Keratinocyte (primary cell): ENCODE results near the gene ACOX2. TPM values are rescaled to one million over a fixed set of nuclear protein-coding genes. Genes with fewer than 3 reads are reported as not detected.

ENCODE experiments used
- DNase-seq: peaks from one replicate; pipeline ENCODE4 v3.0.0-alpha.2; 2011; ENCODE audit warnings: low read depth, missing footprints, low spot score
- FAIRE-seq: peaks from 2 replicates; lab custom pipeline; 2011; peaks lifted over from hg19 to GRCh38; lab: Jason Lieb, UNC
- H2AFZ ChIP-seq: 2 replicates; pipeline ENCODE4 v1.6.0; 2012; ENCODE audit warnings: low read length, control low read depth, inconsistent platforms; ENCODE audit not compliant: control insufficient read depth
- H3K27ac ChIP-seq: 2 replicates; pipeline ENCODE4 v1.5.1; 2011; ENCODE audit warnings: low read length; ENCODE audit not compliant: control insufficient read depth, insufficient read depth
- H3K27me3 ChIP-seq: 3 replicates; pipeline ENCODE4 v1.6.0; 2011; ENCODE audit warnings: low read length; ENCODE audit not compliant: control insufficient read depth, insufficient read depth; ENCODE audit errors: extremely low read depth
- H3K36me3 ChIP-seq, 2 experiments: 2 replicates in 1 of 2; 3 replicates in 1 of 2; pipeline ENCODE4 v1.5.1; 2011; ENCODE audit warnings: low read length in 2 of 2, mild to moderate bottlenecking in 1 of 2; ENCODE audit not compliant: control insufficient read depth in 2 of 2, insufficient read depth in 2 of 2; ENCODE audit errors: extremely low read depth in 1 of 2
- H3K4me1 ChIP-seq: 3 replicates; pipeline ENCODE4 v1.5.1; 2011; ENCODE audit warnings: low read length; ENCODE audit not compliant: control insufficient read depth, insufficient read depth; ENCODE audit errors: extremely low read depth
- H3K4me2 ChIP-seq: 3 replicates; pipeline ENCODE4 v1.6.0; 2011; ENCODE audit warnings: low read depth, low read length; ENCODE audit not compliant: control insufficient read depth, insufficient read depth; ENCODE audit errors: extremely low read depth
- H3K4me3 ChIP-seq, 3 experiments: fragments of 200-600 bp in 1 of 3; sonication (generic) in 1 of 3; 2 replicates in 2 of 3; 3 replicates in 1 of 3; pipeline ENCODE4 v1.5.1; 2011 to 2016; ENCODE audit warnings: low read length in 3 of 3, mild to moderate bottlenecking in 3 of 3, control low read depth in 2 of 3, inconsistent platforms in 1 of 3, low read depth in 1 of 3, mixed read lengths in 1 of 3, mixed run types in 1 of 3, moderate library complexity in 1 of 3; ENCODE audit not compliant: control insufficient read depth in 2 of 3, insufficient read depth in 2 of 3; ENCODE audit errors: extremely low read depth in 1 of 3
- H3K79me2 ChIP-seq: 2 replicates; pipeline ENCODE4 v1.6.0; 2012; ENCODE audit warnings: low read length; ENCODE audit not compliant: control insufficient read depth, insufficient read depth
- H3K9ac ChIP-seq: 3 replicates; pipeline ENCODE4 v1.6.0; 2011; ENCODE audit warnings: low read length; ENCODE audit not compliant: control insufficient read depth, insufficient read depth; ENCODE audit errors: extremely low read depth
- H3K9me1 ChIP-seq: 3 replicates; pipeline ENCODE4 v1.6.0; 2011; ENCODE audit warnings: low read length; ENCODE audit not compliant: control insufficient read depth, insufficient read depth; ENCODE audit errors: extremely low read depth
- H3K9me3 ChIP-seq: 2 replicates; pipeline ENCODE4 v1.5.1; 2012; ENCODE audit warnings: low read depth, low read length; ENCODE audit not compliant: control insufficient read depth
- H4K20me1 ChIP-seq: 3 replicates; pipeline ENCODE4 v1.6.0; 2011; ENCODE audit warnings: low read length; ENCODE audit not compliant: control insufficient read depth, insufficient read depth; ENCODE audit errors: extremely low read depth
- CTCF ChIP-seq, 3 experiments: IDR thresholded peaks in 1 of 3; conservative IDR thresholded peaks in 1 of 3; optimal IDR thresholded peaks in 1 of 3; 2 replicates in 2 of 3; 3 replicates in 1 of 3; pipeline versions ENCODE3 to v1.5.1; 2011; ENCODE audit warnings: low read length in 3 of 3, mild to moderate bottlenecking in 3 of 3, moderate library complexity in 2 of 3, control low read depth in 1 of 3, inconsistent platforms in 1 of 3; ENCODE audit not compliant: insufficient read depth in 2 of 3; ENCODE audit errors: extremely low read depth in 1 of 3
- EZH2 ChIP-seq: IDR thresholded peaks from one replicate; pipeline ENCODE4 v1.6.1; 2012; ENCODE audit warnings: inconsistent platforms, mild to moderate bottlenecking, low read length, moderate library complexity
- dilution Hi-C: fragments of 300-500 bp; cut with MboI; formaldehyde crosslinking; loops from one replicate; pipeline ENCODE4 v1.7.0; 2020; ENCODE audit warnings: low sequenced_read_pairs; ENCODE audit not compliant: extremely low pct_ligation_motif_present
- polyA plus RNA-seq, 5 experiments: library from polyadenylated mRNA; depleted of rRNA in 3 of 5; stranded (reverse) in 3 of 5; stranded (forward) in 1 of 5; unstranded in 1 of 5; fragments of >200 nt; gene quantifications; 1 replicate in 1 of 5; 2 replicates in 3 of 5; 3 replicates in 1 of 5; pipeline versions ENCODE4 v1.2.1 to v1.2.3, GENCODE V29; 2011 to 2012; ENCODE audit warnings: missing spikeins in 2 of 5, low read depth in 1 of 5, low replicate concordance in 1 of 5

ACOX2 gene
- polyA plus RNA-seq, 1 donor (not counting 4 experiments of a cell fraction or from before 2014, with no cell fraction given): 0.20 TPM

GRCh38 chr3:58474967-58475578 lies 61.9 kb downstream of the ACOX2 start:
- Histone ChIP-seq H3K4me3 (no peak overlapping the region), H4K20me1 (no peaks in the 10 kb centered on the region), H3K27me3 (no peaks in the 10 kb centered on the region), H3K79me2 (no peaks in the 10 kb centered on the region), H3K36me3 (no peaks in the 10 kb centered on the region), H3K4me2 (no peak overlapping the region), H3K9me1 (no peaks in the 10 kb centered on the region), H3K27ac (no peak overlapping the region), H2AFZ (no peak overlapping the region), H3K9ac (no peak overlapping the region), H3K9me3 (no peaks in the 10 kb centered on the region), H3K4me1 (peaks cover 17% of the 10 kb centered on the region)
- no peak for DNase-seq
- no peak for FAIRE-seq
- no peak for TF ChIP-seq EZH2
- TF ChIP-seq CTCF (optimal IDR thresholded peaks at IDR 0.05 in 1 of 3, IDR thresholded peaks at IDR 0.05 in 1 of 3, conservative IDR thresholded peaks at IDR 0.05 in 1 of 3; ENCODE audit: extremely low read depth in 1 of 3, insufficient read depth in 2 of 3, low read length in 3 of 3): no peak
- dilution Hi-C loops: no loop called here

DNA sequence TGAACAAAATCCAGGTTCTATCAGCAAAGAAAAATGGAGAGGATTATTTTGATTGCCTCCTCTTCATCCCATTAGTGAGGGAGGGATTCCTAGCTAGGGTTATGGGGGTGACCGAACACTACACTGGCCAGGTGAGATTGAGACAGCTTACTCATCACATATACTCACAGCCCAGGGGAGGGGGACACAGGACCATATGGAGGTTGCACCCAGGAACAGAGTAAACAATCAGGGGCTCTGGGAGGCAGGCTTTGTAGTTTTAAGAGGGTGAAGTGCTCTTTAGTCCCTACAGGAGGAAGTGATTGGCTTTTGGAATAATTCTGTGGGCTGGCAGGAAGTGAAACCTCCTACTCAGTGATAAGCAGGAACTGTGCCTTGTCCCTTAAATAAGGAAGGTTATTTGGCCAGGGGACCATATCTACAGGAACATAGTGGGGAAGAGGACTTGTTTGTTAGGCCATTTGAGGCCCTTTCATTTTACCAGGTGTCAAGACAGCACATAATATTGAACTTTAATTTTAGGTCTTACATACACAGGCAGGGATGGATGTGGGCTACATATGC lies 62.6 kb downstream of the ACOX2 start:
- Histone ChIP-seq H3K4me1 (peaks cover 17% of the 10 kb centered on the region), H3K79me2 (no peaks in the 10 kb centered on the region), H3K27me3 (no peaks in the 10 kb centered on the region), H3K9me1 (no peaks in the 10 kb centered on the region), H3K4me2 (no peak overlapping the region), H3K9me3 (no peaks in the 10 kb centered on the region), H3K4me3 (no peak overlapping the region), H3K27ac (no peak overlapping the region), H4K20me1 (no peaks in the 10 kb centered on the region), H2AFZ (no peak overlapping the region), H3K36me3 (no peaks in the 10 kb centered on the region), H3K9ac (no peak overlapping the region)
- TF ChIP-seq EZH2: no peak
- no peak for TF ChIP-seq CTCF (optimal IDR thresholded peaks at IDR 0.05 in 1 of 3, IDR thresholded peaks at IDR 0.05 in 1 of 3, conservative IDR thresholded peaks at IDR 0.05 in 1 of 3; ENCODE audit: extremely low read depth in 1 of 3, insufficient read depth in 2 of 3, low read length in 3 of 3)
- FAIRE-seq: no peak
- dilution Hi-C loops: no loop called here
- no peak for DNase-seq
